ENCODE data around the gene PDHB.

The PDHB gene

DNA sequence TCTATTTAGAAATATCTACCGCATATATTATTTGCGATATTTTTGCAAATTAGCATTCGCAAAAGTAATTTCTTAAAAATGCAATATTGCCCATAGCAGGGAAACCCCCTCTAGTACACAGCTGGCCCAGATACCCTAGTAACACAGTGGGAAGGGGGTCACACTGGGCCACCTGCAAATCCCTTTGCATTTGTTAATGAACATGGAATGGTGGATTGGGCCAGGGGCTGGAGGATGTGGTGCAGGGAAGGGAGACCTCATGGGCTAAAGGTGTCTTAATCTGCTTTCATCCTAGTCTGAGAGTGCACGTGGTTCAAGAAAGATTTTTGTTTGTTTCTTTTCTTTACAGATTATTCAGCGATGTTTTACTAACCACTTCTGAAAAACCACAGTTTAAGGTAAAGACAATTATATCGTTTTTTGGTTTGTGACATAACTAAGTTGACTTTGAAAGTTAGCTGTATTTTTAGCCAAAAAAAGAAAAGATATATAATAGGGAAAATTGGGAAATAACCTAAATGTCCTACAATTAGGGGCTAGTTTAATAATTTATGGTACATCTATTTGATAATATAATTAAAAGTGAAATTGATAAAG lies 30.0 kb downstream of the PDHB start:
- no peak for DNase-seq (ENCODE audit: low read depth in 1 of 2, low spot score in 1 of 2)

DNA sequence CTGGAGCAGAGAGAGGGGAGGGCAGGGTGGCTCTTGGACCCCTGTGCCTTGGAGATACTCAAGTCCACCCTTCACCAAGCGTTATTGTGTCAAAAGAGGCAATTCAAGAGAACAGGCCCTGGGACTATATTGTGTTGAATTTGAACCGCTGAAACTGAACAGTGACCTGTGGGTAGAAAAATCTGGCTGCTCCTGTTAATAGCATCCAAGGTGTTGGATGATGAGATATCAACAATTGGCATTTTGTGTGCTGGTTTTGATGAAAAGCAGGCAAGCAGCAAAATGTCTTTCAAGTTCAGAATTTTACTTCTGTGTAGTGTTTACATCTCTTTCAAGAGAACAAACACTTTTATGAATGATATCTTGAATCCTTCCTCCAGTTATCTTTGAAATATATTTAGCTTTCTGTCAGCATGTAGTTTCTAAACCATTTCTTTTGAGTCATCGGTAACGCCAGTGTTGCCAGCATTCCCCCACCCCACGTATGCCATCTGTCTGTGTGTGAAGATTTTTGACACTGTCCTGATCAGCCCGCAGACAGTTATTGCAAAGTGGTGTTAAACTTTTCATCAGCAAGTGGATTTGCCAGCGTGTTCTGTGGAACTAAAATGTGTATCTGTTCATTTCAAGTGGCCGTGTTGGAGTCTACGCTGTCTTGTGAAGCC lies 34.8 kb downstream of the PDHB start:
- no peak for DNase-seq (ENCODE audit: low read depth in 1 of 2, low spot score in 1 of 2)

DNA sequence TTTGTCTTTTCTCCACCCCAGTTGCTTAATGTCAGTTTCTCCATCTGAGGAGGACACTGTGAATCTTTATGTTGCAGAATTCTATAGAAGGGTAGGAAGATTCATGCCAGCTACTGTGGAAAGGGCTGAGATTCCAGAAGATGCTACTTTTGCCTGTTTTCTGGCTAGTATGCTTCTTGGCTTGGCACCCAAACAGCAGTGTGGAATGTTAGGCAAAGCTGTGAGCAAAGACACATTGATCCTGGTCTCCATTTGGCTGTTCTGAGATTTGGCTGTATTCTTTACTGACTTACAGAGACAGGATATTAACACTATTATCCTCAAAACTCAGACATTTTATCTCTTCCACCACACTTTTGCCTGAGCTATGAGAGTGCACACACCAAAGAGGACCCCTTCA lies 39.3 kb downstream of the PDHB start:
- no peak for DNase-seq (ENCODE audit: low read depth in 1 of 2, low spot score in 1 of 2)

DNA sequence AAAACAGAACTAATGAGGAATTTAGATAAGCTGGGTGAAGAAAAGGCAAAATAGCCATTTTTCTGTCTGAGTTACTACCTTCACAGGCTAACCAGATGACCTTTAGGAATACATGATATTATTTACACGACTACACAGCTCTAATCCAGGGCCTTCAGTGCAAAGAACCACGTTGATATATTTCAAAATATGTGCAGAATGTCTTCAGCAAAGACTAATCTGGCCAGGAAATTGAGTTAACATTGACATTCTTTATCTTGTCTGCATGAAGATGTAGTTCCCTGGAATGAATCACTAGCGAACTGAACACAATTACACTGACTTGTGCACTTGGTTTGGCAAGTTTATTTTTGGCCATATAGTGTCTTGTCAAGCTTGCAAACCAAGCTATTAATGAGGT lies 41.5 kb downstream of the PDHB start:
- DNase-seq (ENCODE audit: low read depth in 1 of 2, low spot score in 1 of 2): no peak

DNA sequence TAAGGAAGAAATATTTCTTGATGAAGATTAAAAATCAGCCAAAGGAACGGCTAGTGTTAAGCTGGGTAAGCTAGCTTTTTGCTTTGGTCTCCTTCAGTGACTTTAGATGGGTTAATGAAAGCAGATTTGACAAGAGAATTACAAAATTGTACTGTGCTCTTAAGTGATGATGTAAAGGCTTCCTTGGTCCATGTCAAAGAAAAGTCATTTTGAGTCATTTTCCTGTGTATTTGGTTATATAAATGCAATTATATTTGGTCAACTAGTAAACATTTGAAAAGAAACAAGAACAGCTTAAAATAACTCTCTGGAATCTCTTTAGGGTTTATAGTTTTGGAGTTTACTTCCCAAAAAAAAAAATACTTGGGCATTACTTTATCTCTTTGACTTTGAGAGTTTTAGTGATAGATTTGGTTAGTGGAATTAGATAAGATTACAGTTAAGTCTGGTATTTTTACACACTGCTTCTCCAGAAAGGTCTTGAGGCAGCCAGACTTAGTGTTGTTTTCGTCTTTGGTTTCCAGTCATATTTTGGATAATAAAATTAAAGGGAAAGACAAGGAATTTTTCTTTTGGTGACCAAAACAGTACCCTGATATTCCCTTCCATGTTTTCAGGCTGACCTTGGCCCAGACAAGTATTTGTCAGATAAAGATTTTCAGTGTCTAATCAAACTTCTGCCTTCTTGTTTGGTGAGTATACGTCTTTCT lies 42.3 kb downstream of the PDHB start:
- no peak for DNase-seq (ENCODE audit: low read depth in 1 of 2, low spot score in 1 of 2)

DNA sequence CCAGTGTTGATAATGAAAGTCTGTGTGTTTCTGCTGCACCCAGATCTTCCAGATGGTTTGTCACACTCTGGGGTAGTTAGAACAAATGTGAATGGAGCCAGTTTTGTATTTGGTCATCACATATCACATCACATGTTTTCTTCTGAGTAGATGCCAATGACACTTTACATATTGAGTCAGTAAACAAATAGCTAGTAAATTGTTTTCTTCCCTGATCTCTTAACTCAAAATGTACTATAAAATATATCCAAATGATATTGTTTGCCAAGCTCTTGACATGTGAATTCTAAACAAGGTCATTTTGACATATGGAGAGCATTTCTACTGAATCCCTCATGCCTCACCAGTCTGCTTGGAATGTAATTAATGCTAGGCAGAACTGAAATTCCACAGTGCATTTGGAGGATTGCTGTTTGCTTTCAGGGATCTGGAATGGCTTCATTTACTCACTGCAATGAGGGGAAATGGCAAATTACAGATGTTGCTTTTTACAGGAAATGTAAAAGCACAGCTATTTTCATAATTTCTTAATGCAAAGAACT lies 45.0 kb downstream of the PDHB start:
- no peak for DNase-seq (ENCODE audit: low read depth in 1 of 2, low spot score in 1 of 2)

DNA sequence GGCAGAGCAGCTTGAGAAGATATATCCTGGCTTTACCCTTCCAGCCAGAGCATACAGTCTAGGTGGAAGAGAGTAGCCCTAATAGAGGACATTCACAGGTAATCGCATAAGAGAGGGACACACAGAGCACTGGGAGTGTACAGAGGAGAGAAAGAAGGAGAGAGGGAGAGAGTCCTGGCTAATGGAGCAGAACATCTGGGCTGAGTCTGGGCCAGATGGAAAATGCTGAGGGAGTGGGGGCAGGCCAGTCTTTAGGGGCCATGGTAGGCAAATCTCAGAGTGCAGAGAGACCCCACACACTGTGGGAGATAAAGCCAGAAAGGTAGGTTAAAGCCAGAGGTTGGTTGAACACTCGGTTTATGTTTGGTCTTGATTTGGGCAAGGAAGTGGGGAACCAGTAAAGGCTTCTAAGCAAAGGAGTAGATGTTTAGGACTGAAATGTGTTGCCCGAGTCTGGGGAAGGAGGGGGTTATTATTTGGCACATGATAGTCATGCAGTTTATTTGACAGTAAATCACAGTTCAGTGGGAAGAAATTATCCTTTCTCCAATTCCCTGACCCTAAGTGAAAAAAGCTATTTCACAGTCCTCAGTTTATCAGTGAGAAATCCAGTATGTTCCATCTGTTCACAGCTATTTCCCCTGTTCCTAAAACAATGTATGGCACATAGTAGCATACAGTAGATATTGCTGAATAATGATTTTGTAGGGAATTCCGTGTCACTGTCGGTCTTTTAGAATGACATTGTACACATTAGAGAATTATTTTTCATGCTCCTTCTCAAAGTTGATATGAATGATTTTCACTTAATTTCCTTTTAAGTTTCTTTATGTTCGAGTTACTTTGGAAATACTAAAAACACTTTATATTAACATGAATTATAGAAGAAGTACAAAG lies 45.7 kb downstream of the PDHB start:
- no peak for DNase-seq (ENCODE audit: low read depth in 1 of 2, low spot score in 1 of 2)

DNA sequence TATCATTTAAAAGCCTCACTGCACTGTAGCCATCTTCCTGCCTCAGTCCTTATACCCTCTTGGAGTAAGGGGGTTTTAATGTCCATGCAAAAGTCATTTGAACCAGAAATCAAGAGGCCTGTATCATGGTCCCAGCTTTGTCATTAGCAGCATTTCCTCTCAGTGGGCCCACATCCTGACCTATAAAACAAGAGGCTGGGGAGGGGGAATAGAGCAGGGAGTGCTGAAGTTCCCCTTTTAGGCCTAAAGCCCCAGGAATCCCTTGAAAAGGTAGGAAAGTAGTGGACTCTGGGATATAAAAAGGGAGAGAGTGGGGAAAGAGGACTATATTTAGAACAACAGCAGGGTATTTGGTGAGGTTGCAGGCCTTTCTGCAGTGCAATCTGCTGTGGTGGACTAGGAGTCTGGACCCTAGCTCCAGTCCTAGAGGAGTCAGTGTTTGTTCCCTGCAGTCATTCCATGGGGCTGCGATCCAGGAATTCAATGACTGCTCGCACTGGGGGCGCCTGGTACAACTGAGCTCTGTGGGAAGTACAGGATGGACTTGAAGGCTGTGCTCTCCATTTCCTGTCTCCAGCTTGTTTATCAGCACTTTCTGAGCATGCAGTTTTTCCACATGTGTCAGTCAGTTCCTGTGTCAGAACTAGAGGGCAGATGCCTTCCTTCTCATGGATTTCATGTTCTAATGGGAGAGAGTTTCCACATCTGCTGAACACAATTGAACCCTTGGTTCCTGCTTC lies 46.8 kb downstream of the PDHB start:
- no peak for DNase-seq (ENCODE audit: low read depth in 1 of 2, low spot score in 1 of 2)

DNA sequence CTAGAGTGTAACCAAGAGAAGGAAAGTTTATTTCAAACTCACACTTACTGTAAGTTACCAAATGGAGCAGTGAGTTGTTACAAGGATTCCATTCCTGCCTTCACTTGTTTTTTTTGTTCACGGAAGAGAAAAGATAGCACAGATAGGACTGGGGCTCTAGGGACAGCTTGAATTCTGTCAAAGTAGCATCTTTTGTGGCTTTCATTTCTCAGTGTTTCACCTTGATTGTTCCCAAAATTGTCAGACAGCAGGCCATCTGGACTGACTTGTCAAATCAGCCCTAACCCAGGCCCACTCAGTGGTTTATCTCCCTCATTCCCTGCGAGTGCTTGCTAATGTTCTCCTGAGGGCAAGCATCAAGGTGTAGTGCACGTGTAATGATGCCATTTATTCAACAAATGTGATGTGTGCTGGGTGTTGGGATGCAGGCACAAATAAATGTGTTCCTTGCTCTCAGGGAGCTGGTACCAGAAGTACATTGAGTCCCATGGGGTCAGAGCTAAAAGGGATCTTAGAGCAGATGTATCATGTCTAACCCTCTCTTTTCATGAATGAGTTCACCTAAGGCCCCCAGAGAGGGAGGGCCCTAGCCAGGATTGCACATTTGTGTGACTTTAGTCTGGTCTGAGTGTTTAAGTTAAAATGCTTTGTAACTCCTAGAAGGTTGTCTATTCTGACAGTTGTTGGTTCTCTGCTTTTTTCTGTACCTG lies 49.1 kb downstream of the PDHB start:
- no peak for DNase-seq (ENCODE audit: low read depth in 1 of 2, low spot score in 1 of 2)

DNA sequence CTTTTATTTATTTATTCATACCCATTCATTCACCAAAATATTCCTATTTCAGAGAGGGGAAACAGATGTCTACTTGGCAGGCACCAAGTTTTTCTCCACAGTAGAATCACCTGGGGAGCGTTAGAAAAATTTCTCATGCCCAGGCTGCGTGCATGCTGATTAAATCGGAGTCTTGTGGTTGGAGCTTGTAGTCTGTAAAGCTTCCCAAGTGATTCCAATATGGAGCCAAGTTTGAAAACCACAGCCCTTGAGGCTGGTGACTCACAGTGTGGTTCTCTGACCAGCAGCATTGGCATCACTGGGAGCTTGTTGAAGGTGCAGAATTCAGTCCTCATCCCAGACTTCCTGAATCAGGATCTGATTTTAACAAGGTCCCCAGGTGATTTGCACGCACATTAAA lies 49.7 kb downstream of the PDHB start:
- DNase-seq (ENCODE audit: low read depth in 1 of 2, low spot score in 1 of 2): no peak

DNA sequence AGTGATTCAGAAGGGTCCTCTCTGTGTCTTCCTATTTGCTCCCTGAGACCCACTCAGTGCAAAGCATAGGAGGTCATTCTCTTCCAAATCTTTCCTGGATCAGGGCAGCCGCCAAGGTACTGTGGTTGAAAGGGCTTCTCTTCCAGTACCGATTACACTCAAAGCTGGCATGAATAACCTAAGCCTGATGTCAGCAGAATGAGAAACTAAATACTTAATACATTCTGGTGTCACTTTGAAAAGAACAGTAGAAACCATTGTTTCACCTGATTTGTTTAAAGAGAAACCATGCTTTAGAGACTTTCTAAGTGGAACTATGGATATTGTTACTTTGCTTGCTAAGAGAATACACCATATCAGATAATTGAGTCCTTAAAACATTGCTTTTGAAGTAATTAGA lies 50.2 kb downstream of the PDHB start:
- no peak for DNase-seq (ENCODE audit: low read depth in 1 of 2, low spot score in 1 of 2)

DNA sequence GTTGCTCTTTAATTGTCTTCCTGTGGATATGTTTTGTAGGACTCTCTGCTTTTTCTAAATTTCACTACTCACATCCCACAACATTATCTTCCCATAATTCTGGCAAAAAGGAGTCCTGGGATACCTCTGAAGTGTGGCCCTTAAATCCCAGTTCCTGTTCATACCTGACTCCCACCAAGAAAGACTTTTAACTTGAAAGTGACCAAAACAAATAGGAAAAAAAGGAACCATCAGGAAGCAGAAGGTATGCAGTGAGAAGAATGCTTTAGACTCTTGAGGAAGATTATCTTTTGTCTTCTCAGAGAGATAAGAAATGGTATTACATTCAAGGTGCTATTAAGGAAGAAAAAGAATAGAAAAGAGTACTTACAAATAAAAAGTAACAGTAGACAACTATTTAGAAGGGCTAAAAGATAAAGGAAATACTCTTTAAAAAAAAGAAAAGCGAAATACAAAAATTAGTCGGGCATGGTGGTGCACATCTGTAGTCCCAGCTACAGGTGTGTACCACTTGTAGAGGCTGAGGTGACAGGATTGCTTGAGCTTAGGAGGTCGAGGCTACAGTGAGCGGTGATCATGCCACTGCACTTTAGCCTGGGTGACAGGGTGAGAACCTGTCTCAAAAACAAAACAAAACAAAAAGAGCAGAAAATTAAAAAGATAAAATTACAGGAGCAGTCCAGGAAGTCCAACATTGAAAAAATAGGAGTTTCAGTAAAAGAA lies 54.1 kb downstream of the PDHB start:
- no peak for DNase-seq (ENCODE audit: low read depth in 1 of 2, low spot score in 1 of 2)

DNA sequence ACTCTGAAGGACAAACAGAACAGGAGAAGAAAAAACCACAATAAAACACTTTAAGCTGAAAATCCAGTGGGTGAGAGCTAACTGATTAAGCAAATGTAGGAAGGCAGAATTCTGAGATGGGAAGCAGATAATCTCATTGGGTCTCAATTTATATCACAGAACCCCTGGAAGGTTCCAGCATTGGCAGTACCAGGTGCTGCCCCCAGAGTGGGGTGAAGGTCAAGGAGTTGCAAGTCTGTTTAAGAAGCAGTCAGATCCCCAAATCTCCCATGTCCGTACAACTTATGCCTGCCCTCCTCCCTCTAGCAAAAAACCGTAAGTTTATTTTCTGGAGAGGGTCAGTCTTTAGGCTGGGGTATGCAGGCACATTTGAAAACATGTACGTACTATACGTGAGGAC lies 55.9 kb downstream of the PDHB start:
- no peak for DNase-seq (ENCODE audit: low read depth in 1 of 2, low spot score in 1 of 2)
